IMR-90 (cell line): ENCODE data around the gene SMARCC2. TPM values are rescaled to one million over a fixed set of nuclear protein-coding genes. Genes with fewer than 3 reads are reported as not detected.

Experiments
- ATAC-seq: fragments of 200-7000 bp; cut with Tn5 transposase; 2 replicates; pipeline ENCODE4 v1.9.1; 2020; ENCODE audit warnings: low read depth, mild to moderate bottlenecking, moderate library complexity
- BruUV-seq: library from RNA; stranded (reverse); fragments of 400-500 nt; replicated peaks from 2 replicates; lab custom pipeline; 2021; lab: Mats Ljungman, UMichigan
- CTCF ChIA-PET: fragments of 300-600 bp; formaldehyde crosslinking; extraction: SDS; loops from one replicate; lab custom pipeline; 2021; ENCODE audit warnings: antibody characterized with exemption; lab: Yijun Ruan, JAX
- POLR2A ChIA-PET: fragments of 300-600 bp; sonication (Branson Sonifier 250); formaldehyde crosslinking; loops from one replicate; lab custom pipeline; 2022; ENCODE audit warnings: antibody characterized with exemption; ENCODE audit not compliant: unreplicated experiment; lab: Charles Lee
- DNase-seq: peaks from one replicate; pipeline ENCODE4 v3.0.0; 2013
- H2AFZ ChIP-seq: replicated peaks from 2 replicates; pipeline ENCODE3; 2013; ENCODE audit warnings: low read length, mild to moderate bottlenecking; ENCODE audit not compliant: poor library complexity
- H2AK5ac ChIP-seq: 2 replicates; pipeline ENCODE4 v1.6.1; 2013; ENCODE audit warnings: low read depth, low read length, inconsistent platforms
- H2AK9ac ChIP-seq: replicated peaks from 2 replicates; pipeline ENCODE3; 2013; ENCODE audit warnings: mild to moderate bottlenecking, low read depth, low read length, moderate library complexity; ENCODE audit not compliant: poor library complexity
- H2BK120ac ChIP-seq: 2 replicates; pipeline ENCODE4 v1.6.1; 2013; ENCODE audit warnings: low read depth, low read length, inconsistent platforms
- H2BK15ac ChIP-seq: 3 replicates; pipeline ENCODE4 v1.6.1; 2013; ENCODE audit warnings: low read depth, low read length, inconsistent platforms
- H2BK20ac ChIP-seq: 2 replicates; pipeline ENCODE4 v1.6.1; 2013; ENCODE audit warnings: low read depth, mild to moderate bottlenecking, inconsistent platforms, low read length, moderate library complexity
- H2BK5ac ChIP-seq: 2 replicates; pipeline ENCODE4 v1.6.1; 2013; ENCODE audit warnings: mild to moderate bottlenecking, low read depth, low read length, inconsistent platforms; ENCODE audit not compliant: poor library complexity, severe bottlenecking
- H3K14ac ChIP-seq: replicated peaks from 2 replicates; pipeline ENCODE4 v1.6.1; 2013; ENCODE audit warnings: low read depth, low read length, inconsistent platforms
- H3K18ac ChIP-seq: 2 replicates; pipeline ENCODE4 v1.6.1; 2013; ENCODE audit warnings: low read depth, low read length, control low read depth
- H3K23ac ChIP-seq: 2 replicates; pipeline ENCODE4 v1.6.1; 2013; ENCODE audit warnings: low read depth, low read length, inconsistent platforms
- H3K27ac ChIP-seq: 2 replicates; pipeline ENCODE4 v1.5.1; 2013; ENCODE audit warnings: mild to moderate bottlenecking, control low read depth, low read length; ENCODE audit not compliant: insufficient read depth
- H3K27me3 ChIP-seq: 2 replicates; pipeline ENCODE4 v1.6.1; 2013; ENCODE audit warnings: low read length; ENCODE audit not compliant: control insufficient read depth, insufficient read depth
- H3K36me3 ChIP-seq: 2 replicates; pipeline ENCODE4 v1.6.1; 2013; ENCODE audit warnings: low read length, mixed read lengths; ENCODE audit not compliant: control insufficient read depth, insufficient read depth
- H3K4ac ChIP-seq: 2 replicates; pipeline ENCODE4 v1.6.1; 2013; ENCODE audit warnings: low read depth, low read length, inconsistent platforms
- H3K4me1 ChIP-seq: 2 replicates; pipeline ENCODE4 v1.6.1; 2013; ENCODE audit warnings: low read length, mixed read lengths; ENCODE audit not compliant: control insufficient read depth, insufficient read depth
- H3K4me2 ChIP-seq: 2 replicates; pipeline ENCODE4 v1.6.1; 2013; ENCODE audit warnings: low read depth, mild to moderate bottlenecking, control low read depth, low read length, moderate library complexity
- H3K4me3 ChIP-seq: 2 replicates; pipeline ENCODE4 v1.5.1; 2013; ENCODE audit warnings: low read depth, mild to moderate bottlenecking, control low read depth, low read length, moderate library complexity; ENCODE audit not compliant: insufficient read depth
- H3K56ac ChIP-seq: 2 replicates; pipeline ENCODE4 v1.6.1; 2013; ENCODE audit warnings: low read length, inconsistent platforms; ENCODE audit not compliant: insufficient read depth; ENCODE audit errors: extremely low read depth
- H3K79me1 ChIP-seq, 2 experiments: 2 replicates each; pipeline ENCODE4 v1.6.1; 2013; ENCODE audit warnings: low read length in 2 of 2, inconsistent platforms in 1 of 2, low read depth in 1 of 2
- H3K9ac ChIP-seq: 2 replicates; pipeline ENCODE4 v1.6.1; 2013; ENCODE audit warnings: low read depth, low read length, control low read depth
- H3K9me1 ChIP-seq: 2 replicates; pipeline ENCODE4 v1.6.1; 2013; ENCODE audit warnings: low read length, inconsistent platforms; ENCODE audit not compliant: insufficient read depth
- H3K9me3 ChIP-seq: 2 replicates; pipeline ENCODE4 v1.6.1; 2013; ENCODE audit warnings: low read length; ENCODE audit not compliant: control insufficient read depth, insufficient read depth
- H4K20me1 ChIP-seq: 2 replicates; pipeline ENCODE4 v1.6.1; 2013; ENCODE audit warnings: low read length, inconsistent platforms; ENCODE audit not compliant: insufficient read depth
- H4K5ac ChIP-seq: 2 replicates; pipeline ENCODE4 v1.6.1; 2013; ENCODE audit warnings: mild to moderate bottlenecking, low read depth, low read length, control low read depth
- H4K8ac ChIP-seq, 2 experiments: 2 replicates each; pipeline ENCODE4 v1.6.1; 2013; ENCODE audit warnings: low read depth in 2 of 2, low read length in 2 of 2, control low read depth in 1 of 2, inconsistent platforms in 1 of 2
- H4K91ac ChIP-seq: 2 replicates; pipeline ENCODE4 v1.6.1; 2013; ENCODE audit warnings: low read depth, low read length, inconsistent platforms; ENCODE audit not compliant: insufficient read depth
- BHLHE40 ChIP-seq: fragments of 150-350 bp; IDR thresholded peaks from 2 replicates; pipeline ENCODE4 v1.6.1; 2016; ENCODE audit warnings: mild to moderate bottlenecking, low read depth, low read length
- CEBPB ChIP-seq: IDR thresholded peaks from 2 replicates; pipeline ENCODE4 v1.6.1; 2012; ENCODE audit warnings: low read depth, low read length, improper control_type of control experiment
- CHD1 ChIP-seq: IDR thresholded peaks from 2 replicates; pipeline ENCODE4 v1.6.1; 2012; ENCODE audit warnings: low read depth, low read length, improper control_type of control experiment
- FOS ChIP-seq: fragments of 150-350 bp; IDR thresholded peaks from 2 replicates; pipeline ENCODE4 v1.6.1; 2016; ENCODE audit warnings: low read depth, low read length
- MAFK ChIP-seq: IDR thresholded peaks from 2 replicates; pipeline ENCODE4 v1.6.1; 2012; ENCODE audit warnings: low read depth, low read length, improper control_type of control experiment
- MAZ ChIP-seq: IDR thresholded peaks from 2 replicates; pipeline ENCODE4 v1.6.1; 2012; ENCODE audit warnings: low read depth, mild to moderate bottlenecking, low read length, improper control_type of control experiment, moderate library complexity, borderline replicate concordance
- MXI1 ChIP-seq: IDR thresholded peaks from 2 replicates; pipeline ENCODE4 v1.6.1; 2012; ENCODE audit warnings: low read depth, mild to moderate bottlenecking, low read length, moderate library complexity, borderline replicate concordance
- POLR2A ChIP-seq: IDR thresholded peaks from 2 replicates; pipeline ENCODE4 v1.6.1; 2012; ENCODE audit warnings: mild to moderate bottlenecking, low read depth, low read length
- RAD21 ChIP-seq: IDR thresholded peaks from 2 replicates; pipeline ENCODE4 v1.6.1; 2012; ENCODE audit warnings: low read length, improper control_type of control experiment
- RCOR1 ChIP-seq: IDR thresholded peaks from 2 replicates; pipeline ENCODE4 v1.6.1; 2012; ENCODE audit warnings: mild to moderate bottlenecking, low read length, improper control_type of control experiment; ENCODE audit not compliant: insufficient replicate concordance
- RFX5 ChIP-seq: IDR thresholded peaks from 2 replicates; pipeline ENCODE4 v1.8.0; 2012; ENCODE audit warnings: low read depth, mild to moderate bottlenecking, low read length, moderate library complexity
- SMC3 ChIP-seq: fragments of 150-350 bp; IDR thresholded peaks from 2 replicates; pipeline ENCODE4 v1.6.1; 2016; ENCODE audit warnings: low read depth, mild to moderate bottlenecking, antibody characterized with exemption, low read length, moderate library complexity
- USF2 ChIP-seq: fragments of 150-350 bp; IDR thresholded peaks from 2 replicates; pipeline ENCODE4 v1.6.1; 2017; ENCODE audit warnings: mild to moderate bottlenecking, antibody characterized with exemption, low read length, low read depth
- WGBS, 2 experiments: methylation state at CpG; one replicate each; pipeline versions ENCODE4 v1.1.5 to v1.1.7; 2013; ENCODE audit warnings: missing lambda C conversion rate in 2 of 2; ENCODE audit not compliant: insufficient read length in 1 of 2; ENCODE audit errors: extremely low coverage in 2 of 2; 5-methylcytosine and 5-hydroxymethylcytosine counted together
- dilution Hi-C: fragments of 300-500 bp; cut with HindIII; formaldehyde crosslinking; loops from one replicate; pipeline ENCODE4 v1.14.3; 2018; ENCODE audit warnings: low sequenced_read_pairs; ENCODE audit not compliant: unreplicated experiment
- in situ Hi-C: fragments of 300-500 bp; cut with MboI; formaldehyde crosslinking; loops from 3 replicates; pipeline ENCODE4 v1.14.3; 2019; ENCODE audit warnings: low sequenced_read_pairs, inconsistent platforms, mixed read lengths
- intact Hi-C: fragments of 100-400 bp; cut with micrococcal nuclease; formaldehyde crosslinking; loops from 2 replicates; pipeline ENCODE4 v1.10.0; 2022
- polyA plus RNA-seq, 3 experiments: library from polyadenylated mRNA; depleted of rRNA; stranded (reverse); fragments of >200 nt; gene quantifications; 2 replicates each; pipeline ENCODE4 v1.2.3, GENCODE V29; 2012; ENCODE audit warnings: low replicate concordance in 1 of 3
- total RNA-seq: library from RNA; depleted of rRNA; stranded (reverse); fragments of >200 nt; gene quantifications from 2 replicates; pipeline ENCODE4 v1.2.3, GENCODE V29; 2012
- TF ChIP-seq, protein P1 (sequence below): fragments of 150-350 bp; IDR thresholded peaks from 2 replicates; pipeline ENCODE4 v1.6.1; 2016; ENCODE audit warnings: low read depth, mild to moderate bottlenecking, low read length, moderate library complexity, borderline replicate concordance
- TF ChIP-seq, protein P2 (sequence below): conservative IDR thresholded peaks from 2 replicates; pipeline ENCODE4 v1.5.1; 2012; ENCODE audit warnings: mild to moderate bottlenecking, low read depth, low read length, improper control_type of control experiment

SMARCC2 gene
- total and polyA plus RNA-seq, 2 of the 4 experiments (the other 2 are of a cell fraction): 42.3 to 43.8 TPM

DNA sequence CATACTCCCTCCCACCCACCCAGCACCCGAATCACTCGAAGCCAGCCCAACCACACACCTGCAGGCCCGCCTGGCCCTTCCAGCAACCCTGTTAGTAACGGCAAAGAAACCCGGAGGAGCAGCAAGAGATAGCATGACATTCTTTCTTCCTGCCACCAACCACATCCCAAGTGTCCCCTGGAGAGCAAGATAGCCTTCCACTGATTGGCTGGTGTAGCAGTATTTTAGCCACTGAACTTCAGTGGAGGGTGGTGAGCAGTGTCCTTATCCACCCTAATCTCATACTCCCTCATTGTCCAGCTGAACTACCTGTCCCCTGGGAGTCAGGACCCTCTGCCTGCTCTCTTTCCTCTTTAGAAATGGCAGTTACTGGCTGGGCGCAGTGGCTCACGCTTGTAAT, 39.8 kb upstream of the SMARCC2 start:
- H3K9ac ChIP-seq: no peak overlapping the region
- no peaks in the 10 kb centered on the region for H3K27me3 ChIP-seq
- no peak overlapping the region for H3K4me2 ChIP-seq
- TF ChIP-seq BHLHE40 (no peak), MXI1 (no peak), USF2 (no peak), MAFK (no peak), RAD21 (no peak), FOS (no peak), CHD1 (no peak), SMC3 (no peak), CEBPB (no peak), RCOR1 (no peak), POLR2A (no peak), RFX5 (no peak), MAZ (no peak)
- TF ChIP-seq, protein P1, sequence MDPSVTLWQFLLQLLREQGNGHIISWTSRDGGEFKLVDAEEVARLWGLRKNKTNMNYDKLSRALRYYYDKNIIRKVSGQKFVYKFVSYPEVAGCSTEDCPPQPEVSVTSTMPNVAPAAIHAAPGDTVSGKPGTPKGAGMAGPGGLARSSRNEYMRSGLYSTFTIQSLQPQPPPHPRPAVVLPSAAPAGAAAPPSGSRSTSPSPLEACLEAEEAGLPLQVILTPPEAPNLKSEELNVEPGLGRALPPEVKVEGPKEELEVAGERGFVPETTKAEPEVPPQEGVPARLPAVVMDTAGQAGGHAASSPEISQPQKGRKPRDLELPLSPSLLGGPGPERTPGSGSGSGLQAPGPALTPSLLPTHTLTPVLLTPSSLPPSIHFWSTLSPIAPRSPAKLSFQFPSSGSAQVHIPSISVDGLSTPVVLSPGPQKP: no peak
- TF ChIP-seq, protein P2, sequence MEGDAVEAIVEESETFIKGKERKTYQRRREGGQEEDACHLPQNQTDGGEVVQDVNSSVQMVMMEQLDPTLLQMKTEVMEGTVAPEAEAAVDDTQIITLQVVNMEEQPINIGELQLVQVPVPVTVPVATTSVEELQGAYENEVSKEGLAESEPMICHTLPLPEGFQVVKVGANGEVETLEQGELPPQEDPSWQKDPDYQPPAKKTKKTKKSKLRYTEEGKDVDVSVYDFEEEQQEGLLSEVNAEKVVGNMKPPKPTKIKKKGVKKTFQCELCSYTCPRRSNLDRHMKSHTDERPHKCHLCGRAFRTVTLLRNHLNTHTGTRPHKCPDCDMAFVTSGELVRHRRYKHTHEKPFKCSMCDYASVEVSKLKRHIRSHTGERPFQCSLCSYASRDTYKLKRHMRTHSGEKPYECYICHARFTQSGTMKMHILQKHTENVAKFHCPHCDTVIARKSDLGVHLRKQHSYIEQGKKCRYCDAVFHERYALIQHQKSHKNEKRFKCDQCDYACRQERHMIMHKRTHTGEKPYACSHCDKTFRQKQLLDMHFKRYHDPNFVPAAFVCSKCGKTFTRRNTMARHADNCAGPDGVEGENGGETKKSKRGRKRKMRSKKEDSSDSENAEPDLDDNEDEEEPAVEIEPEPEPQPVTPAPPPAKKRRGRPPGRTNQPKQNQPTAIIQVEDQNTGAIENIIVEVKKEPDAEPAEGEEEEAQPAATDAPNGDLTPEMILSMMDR: no peak
- H3K18ac ChIP-seq: no peak overlapping the region
- no peak overlapping the region for H2AFZ ChIP-seq
- ATAC-seq: no peak
- H3K27ac ChIP-seq: no peak overlapping the region
- H2BK5ac ChIP-seq: no peak overlapping the region
- no peak overlapping the region for H2BK20ac ChIP-seq
- peaks cover 8% of the 10 kb centered on the region for H3K9me1 ChIP-seq
- no peak overlapping the region for H2BK120ac ChIP-seq
- DNase-seq: no peak
- H4K8ac ChIP-seq: no peak overlapping the region
- WGBS, 2 experiments: no CpG with 5 or more reads among the region's 7 CpGs
- H3K79me1 ChIP-seq: peaks cover 14 to 15% of the 10 kb centered on the region in 2 experiments
- no peak overlapping the region for H4K5ac ChIP-seq
- no peaks in the 10 kb centered on the region for H4K20me1 ChIP-seq
- in situ Hi-C loops (no loop called here), dilution Hi-C loops (no loop called here), intact Hi-C loops (no loop called here)
- no peaks in the 10 kb centered on the region for H3K9me3 ChIP-seq
- H4K91ac ChIP-seq: no peak overlapping the region
- H2BK15ac ChIP-seq: no peak overlapping the region
- H3K14ac ChIP-seq: no peak overlapping the region
- ChIA-PET POLR2A (no interaction called here), CTCF (no interaction called here)
- no peak overlapping the region for H3K4ac ChIP-seq
- no peak overlapping the region for H3K56ac ChIP-seq
- H3K36me3 ChIP-seq: peaks cover 6% of the 10 kb centered on the region; the same call in 1 of the 2 replicates
- H3K4me1 ChIP-seq: no peaks in the 10 kb centered on the region; the same call in 1 of the 2 replicates
- H3K23ac ChIP-seq: no peak overlapping the region
- BruUV-seq: TSS peak; percentile 95
- H2AK5ac ChIP-seq: no peak overlapping the region
- H2AK9ac ChIP-seq: no peak overlapping the region
- H3K4me3 ChIP-seq: no peak overlapping the region
